UCSD-AML1 (cell line): Measurements from ENCODE around the gene TUB.

Source experiments
- DNase-seq: peaks from one replicate; lab custom pipeline; 2025; ENCODE audit not compliant: unreplicated experiment; lab: John Stamatoyannopoulos, UW

The TUB gene

DNA sequence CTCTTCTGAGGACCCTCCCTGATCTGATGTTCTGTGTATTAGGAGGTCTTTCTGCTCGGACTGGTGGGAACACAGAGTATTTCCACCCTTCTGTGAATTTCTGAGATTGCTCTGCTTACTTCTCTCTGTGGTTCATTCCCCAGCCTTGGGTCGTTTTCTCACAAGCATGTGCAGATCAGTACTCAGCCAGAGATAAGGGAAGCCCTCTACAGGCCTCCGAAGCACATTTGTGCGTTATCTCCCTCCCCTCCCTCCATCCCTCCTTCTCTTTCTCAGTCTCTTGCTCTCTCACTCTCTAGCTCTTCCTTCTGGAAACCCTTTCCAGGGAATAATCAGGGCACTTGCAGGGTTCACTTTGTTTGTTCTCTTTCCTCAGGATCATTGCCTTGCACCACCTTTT, 35.2 kb upstream of the TUB start:
- DNase-seq = no peak

DNA sequence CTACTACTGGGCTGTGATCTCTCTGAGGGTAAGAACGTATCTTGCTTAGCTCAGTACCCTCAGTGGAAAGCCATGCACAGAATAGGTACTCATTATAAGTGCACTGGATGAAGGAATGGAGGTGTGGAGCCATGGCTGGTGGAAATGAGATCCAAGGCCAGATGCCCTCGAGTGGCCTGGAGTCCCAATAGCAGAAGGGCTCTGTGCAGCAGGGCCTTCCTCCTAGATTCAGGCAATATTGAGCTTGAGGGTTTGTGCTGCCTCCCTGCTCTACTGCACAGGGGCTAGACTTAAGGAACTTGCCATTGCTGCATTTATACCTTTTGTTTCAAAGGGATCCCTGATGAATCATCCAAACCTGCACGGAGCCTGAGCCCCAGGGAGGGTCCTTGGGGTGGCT, 33.6 kb upstream of the TUB start:
- no peak for DNase-seq

DNA sequence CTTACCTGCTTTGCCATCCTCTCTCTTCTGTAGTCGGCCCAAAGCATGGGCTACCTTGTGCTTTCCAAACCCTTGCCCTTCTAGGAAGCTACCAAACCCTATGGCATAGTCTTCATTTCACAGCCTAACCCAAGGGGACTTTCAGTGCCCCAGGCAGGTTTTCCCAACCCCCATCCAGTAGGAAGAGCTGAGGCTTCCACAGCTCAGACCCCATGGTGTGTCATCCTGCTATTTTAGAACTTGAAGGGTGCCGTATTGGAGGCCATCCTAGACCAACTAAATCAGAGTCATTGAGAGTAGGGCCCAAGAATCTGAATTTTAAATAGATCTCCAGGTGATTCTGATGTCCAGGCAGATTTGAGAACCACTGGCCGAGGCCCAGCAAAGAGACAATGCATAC, 31.9 kb upstream of the TUB start:
- no peak for DNase-seq

DNA sequence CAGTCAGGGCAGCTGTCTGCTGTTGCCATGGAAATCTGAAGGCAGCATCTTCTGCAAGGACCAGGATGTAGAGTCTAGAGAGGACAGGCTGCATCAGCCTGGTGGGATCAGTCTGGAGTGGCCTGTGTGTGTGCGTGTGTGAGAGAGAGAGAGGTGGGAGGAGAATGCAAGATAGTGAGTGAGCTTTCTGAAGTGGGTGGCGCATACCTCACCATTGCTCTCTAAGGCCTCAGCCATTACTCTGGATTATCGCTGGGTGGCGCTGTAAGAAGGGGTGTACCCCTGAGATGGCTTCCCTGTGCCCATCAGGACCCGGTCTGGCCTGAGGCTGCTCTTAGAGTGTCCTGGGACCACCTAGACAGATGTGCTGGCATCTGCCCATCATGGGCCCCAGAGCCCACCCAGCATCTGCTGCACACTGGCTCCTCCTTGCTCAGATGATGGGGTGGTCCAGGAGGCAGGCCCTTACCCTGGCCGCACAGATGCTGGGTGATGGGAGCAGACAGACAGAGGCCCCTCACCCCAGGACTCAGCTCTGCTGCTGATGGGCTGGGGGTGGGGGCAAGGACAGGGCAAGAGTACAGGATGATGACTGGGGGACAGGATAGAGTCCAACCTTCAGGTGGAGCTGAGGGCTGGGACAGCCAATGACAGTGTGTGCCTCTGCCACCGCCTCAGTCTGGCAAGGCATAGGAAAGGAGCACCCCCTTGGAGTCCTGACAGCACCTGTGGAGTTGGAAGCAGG, 25.7 kb upstream of the TUB start:
- no peak for DNase-seq

DNA sequence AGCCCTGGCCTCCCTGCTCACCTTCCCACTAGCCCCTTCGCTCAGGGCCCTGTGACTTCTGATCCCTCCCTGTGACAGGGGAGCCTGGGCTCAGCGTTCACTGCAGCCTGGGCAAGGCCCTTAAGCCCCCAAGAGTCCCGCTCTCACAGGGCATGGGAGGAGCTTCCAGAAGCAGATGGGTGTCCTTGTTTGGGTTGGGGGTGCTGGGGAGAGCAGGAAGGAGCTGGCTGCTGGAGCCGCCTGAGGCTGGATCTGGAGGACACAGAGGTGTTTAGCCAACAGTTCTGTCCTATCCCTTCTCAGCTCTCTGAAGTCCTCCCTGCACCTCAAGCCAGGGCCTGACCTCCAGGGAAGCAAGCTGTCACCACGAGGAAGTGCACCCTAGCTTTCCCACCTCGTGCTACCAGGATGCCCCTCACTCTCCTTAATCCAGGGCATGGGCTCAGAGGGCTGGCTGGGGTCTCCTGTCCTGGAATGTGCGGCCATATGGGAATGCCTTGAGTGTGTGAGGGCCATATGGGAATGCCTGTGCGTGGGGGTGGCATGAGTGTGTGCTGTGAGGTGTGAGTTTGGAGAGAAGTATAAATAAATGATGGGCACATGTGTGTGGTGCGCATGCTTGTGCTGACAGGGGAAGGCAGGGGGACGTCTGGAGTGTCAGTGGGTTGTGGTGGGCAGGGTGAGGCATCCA, 25.0 kb upstream of the TUB start:
- DNase-seq = no peak

DNA sequence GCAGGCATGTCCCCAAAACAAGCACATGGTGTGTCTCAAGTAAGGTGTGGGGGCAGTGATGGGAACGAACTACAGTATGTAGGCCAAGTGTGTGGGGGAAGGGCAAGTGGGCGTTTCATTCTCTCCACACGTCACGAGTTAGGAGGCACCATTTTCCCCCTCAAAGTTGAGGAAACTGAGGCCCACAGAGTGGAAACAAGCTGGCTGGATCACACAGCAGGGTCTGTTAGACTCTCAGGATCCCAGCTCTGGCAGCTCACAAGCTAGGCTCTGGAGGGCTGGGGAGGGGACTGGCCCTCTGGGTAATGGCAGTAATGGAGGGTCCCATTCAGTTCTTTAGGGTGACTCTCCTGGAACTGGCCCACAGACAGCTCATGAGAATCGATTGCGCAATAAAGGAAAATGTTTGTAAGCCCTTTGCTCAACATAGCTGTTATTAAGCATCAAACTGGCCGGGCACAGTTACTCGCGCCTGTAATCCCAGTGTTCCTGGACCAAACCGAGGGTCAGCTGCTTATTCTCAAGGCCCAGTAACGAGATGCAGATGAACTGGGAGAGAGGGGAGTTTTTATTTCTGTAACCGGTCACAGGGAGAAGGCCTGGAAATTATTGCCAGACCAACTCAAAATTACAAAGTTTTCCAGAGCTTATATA, 24.1 kb upstream of the TUB start:
- no peak for DNase-seq

DNA sequence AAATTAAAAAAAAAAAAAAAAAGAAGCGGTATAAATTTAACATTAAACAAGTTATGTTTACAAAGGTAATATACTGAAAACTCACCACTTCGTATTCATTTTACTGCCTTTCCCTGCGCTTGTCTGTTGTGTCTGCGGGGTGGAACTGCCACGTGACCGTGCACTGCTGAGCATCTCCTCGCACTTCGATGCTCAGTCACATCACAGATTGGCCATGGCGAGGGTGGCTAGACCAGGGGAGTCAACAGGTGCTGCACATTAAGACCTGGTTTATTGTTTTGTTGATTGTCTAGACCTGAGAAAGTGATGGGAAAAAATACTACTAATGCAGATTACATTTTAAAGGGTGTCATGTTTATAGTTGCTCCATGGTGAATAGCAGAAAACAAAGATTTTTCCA, 22.8 kb upstream of the TUB start:
- DNase-seq = no peak

DNA sequence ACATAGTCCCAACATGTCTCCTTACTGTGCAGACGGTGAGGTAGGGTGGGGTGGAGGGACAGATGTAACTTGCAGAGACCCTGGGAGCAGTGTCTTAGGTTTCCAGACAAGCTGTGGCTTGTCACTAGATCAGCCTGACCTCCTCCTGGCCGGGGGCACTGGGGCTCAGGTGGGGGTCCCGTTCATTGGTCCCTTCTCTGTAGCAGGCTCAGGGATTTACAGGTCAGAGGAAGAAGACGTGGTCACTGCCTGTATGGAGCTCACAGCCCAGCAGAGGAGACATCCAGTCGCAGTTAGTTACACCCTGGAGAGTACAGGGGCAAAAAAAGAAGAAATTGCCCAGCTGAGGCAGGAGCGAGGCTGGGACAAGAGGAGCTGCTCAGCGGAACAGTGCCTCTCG, 22.0 kb upstream of the TUB start:
- no peak for DNase-seq

DNA sequence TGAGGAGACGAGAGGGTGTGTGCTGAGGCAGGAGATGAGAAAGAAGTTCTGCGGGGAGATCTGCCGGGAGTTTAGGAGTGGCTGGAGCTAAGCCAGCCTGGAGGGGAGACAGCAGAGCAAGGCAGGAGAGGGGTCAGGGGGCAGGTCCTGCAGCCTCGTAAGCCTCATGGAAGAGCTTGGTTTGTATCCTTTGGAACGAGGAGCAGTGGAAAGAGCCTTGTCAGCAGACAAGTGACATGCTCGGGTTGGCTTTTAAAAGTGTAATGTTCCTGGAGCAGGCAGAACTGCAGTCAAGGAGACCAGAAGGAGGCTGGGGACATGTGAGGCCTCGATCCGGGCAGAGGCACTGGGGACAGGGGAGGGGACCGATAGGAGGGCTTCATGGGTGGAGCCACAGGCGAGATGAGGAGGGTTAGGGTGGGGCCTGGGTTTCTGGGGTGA, 21.4 kb upstream of the TUB start:
- no peak for DNase-seq

DNA sequence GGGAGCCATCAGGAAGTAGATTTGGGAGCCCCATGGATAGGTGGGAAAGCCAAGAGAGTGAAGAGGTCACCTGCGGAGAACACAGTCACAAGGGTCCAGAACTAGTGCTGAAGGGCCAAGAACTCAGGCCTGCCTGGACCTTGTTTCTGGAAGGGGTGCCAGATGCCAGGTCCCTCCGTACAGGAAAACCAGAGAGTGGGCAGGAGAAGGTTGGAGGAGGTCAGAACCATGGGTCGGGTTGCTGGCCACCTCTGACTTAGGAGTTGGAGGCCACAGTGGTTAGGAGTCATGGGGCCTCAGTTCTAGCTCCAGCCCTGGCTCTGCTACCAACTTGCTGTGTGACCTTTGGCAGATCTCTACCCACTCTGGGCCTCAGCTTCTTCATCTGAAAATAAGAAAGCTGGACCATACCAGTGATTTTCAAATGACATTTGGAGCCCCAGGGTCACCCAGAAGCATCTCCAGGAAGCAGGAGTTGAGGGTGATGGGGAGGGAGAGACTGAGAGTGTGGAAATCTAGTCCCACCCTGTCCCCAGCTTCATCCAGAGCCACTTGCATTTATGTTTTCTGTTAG, 20.8 kb upstream of the TUB start:
- no peak for DNase-seq

DNA sequence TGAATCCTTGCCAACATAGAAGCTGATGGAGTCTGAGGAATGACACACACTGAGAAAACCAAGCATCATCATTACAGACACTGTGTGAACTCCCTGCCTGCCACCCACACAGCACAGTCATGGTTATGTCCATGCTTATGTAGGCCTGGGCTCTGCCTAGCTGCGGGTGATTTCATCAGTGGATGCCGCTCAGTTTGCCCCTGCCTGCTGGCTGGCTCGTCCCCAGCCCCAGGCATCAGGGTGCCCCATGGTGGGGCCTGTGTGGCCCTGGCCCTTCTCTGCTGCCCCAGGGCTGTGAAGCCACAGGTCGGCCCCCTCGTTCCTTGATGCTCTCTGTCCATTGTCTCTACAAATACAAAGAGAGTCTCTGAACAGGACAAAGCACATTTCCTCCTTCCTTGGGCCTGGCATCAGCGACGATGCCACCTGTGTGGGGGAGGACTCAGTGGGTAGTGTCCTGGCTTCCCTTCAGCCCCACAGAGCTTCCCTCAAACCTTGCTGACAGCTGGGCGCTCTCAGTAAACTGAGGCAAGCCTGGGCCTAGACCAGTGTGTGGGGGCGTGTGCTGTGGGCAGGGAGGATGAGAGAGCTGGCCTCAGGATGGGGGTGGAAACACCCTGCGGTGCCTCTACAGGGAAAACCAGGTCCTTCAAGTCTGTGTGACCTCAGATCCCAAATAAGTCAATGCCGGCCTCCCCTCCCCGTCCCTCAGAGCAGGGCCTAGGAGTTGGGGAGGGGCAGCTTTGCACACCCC, 20.0 kb upstream of the TUB start:
- no peak for DNase-seq

DNA sequence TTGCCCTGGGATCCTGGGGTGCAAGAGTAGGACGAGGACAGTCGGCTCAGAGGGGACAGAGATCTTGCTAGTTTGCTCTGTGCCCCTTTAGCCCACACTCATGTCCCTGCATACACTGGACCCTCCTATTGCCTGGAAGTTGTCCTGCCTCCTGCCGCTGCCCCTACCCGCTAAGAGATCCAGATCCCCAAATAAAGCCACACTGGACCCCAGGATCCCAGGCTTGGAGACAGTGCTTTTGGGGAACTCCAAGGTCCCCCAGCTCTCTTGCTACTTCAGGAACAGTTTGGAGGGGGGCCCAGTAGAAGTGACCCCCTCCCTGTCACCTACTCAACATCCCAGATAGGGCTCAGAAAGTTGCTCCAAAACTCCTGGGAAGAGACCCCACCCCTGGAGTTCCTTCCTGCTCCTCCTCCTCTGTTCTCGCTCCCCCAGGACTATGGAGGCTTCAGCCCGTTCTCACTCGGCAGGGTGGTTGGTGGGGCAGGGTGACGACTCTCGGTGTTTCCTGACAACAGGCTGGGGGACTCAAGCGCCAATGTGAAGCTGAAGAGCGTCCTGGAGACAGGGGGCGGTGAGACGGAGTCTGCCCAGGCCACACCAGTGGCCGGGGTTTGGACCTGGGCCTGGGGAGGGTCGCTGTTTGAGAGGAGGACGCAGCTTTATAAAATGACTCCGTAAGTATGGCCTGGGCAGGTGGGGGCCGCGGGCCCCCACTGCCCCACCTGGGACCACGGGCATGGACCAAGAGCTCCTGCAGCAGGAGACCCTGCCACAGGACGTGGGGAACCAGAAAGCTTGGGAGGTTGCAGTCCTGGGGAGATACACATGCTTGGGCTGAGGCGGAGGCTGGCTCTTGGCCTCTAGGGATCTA, 19.2 kb upstream of the TUB start:
- DNase-seq = no peak

DNA sequence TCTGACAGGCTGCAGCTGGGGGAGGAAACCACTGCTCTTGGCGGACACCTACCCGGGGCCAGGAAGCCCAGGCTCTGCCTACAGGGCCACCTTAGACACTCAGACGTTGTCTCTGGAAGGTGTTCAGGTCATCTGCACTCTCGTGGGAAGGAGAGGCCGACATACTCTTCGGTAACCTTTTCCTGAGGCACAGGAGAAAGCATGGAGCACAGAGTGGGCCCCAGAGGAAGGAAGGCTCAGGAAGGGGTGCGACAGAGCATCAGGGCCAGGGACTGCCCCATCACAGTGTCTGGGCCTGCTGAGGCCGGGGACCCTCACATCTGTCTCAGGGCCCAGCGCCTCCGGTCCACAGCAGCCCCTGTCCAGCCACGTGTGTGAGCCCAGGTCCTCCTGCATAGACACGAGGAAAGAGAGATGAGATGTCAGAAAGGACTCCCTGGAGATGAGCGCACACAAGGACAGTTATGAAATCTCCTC, 18.2 kb upstream of the TUB start:
- DNase-seq = no peak

DNA sequence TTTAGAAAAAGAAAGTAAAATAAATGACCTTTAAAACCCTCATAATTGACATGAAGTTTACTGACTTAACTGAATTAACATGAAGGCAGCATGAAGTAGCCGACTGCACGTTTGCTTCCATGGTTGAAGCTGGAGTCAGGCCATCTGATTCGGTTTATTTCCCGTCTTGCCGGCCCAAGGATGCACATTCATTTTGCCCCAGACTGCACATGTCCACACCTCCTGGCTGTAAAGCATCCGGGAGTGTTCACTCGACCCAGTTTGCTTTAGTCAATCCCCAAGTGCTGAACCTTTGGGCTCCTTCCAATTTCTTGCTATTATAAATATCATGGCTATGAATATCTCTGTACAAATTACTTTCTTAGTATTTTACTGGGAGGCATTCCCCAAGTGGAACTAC, 17.7 kb upstream of the TUB start:
- no peak for DNase-seq

DNA sequence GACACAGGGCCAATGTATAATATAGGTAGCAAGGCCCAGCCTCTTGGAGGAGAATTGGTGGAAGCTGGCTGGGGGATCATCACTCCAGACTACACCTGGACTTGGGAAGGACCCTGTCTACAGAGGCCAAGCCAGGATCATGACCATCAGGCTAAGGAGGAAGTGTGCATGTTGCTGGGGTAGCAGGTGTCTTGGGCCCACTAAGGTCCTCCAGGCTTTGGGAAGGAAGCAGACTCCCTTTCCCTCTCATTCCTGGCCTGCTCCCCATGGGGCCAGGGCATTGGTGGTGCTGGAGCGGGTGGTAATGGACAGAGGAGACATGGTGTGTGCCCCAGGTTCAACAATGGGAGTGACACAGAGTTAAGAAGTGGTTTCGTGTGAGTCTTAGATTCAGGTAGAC, 16.0 kb upstream of the TUB start:
- no peak for DNase-seq

DNA sequence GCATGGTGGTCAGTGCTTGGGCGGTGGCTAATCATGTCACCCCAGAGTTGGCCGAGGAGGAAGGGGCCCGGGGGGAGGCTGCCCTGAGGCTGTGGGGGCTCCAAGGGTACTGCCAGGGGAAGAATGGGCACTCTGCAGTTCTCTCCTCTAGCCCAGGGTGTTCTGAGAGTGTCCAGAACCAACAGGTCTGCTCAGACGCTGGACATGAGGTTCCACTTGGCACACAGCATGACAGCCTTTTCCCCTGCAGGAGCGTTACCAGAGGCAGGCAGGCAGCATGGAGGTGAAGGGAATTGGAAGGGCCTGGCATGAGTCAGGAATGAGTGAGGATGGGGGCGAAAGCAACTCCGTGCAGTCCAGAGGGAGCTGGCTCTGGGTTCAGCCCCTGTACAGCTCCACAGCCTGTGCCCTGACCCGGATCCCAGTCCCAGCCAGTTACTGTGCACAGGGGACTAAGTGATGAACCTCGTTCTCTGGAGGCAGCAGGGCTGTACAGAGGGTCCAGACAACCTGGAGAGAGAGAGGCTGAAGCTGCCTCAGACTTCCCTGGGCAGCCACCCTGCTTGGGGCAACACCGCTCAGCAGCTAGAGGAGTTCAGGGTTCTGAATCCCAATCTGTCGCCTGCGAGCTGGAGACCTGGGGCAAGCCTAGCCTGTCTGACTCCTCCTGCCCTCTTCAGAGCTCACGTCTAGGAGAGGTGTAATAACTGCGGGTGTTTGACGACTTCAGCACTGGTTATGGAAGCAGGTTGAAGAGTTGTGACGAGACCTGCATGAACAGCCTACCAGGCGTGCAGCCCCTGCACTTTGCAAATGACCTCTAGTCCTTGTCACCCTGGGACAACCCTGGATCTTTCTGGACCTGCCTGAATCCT, 14.7 kb upstream of the TUB start:
- DNase-seq = no peak

DNA sequence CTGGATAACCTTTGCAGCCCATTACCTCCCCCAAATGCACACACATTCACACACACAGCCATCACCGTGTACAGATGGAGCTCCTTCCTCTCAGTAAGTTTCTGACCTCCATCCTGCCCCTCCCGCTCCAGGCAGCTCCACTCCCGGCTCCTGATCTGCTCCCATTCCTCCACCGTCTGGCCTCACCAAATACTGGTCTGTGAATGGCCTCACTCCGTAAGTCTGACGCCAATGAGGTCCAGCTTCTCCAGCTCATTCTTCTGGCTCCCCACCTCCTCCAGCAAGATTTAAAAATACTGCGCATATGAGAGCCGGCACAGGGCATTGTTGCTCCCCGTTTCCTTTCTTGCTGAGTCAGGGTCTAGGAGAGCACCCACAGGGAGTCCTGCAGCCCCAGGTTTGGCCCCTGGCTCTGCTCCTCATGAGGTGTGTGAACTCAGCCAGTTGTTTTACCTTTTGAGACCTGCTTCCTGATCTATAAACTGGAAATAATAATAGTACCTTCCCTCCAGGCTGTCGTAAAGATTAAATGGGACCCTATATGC, 14.0 kb upstream of the TUB start:
- DNase-seq = no peak

DNA sequence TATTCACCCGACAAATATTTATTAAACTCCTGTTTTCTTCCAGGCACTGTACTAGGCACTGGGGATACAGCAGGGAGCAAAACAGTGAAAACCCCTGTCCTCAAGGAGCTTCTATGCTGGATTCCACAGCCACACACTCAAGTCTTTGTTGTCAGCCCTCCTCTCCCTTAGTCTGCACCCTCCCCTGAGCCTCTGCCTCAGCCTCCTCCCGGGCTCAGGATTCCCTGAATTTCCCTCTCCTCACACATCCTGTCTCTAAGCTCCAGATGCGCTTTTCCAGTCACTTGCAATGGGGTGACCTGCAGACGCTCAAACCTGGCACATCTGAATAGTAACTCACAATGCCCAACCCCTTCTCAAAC, 13.5 kb upstream of the TUB start:
- DNase-seq = no peak
